NK-92 treated with Interleukin-12 subunit alpha and Interleukin-12 subunit beta, amount 100 ng/mL, for 24 hours (cell line): ENCODE measurements around the gene ARMC6.
"Not testable (repeated sequence)": the region's sequence is repeated elsewhere in the genome, so short reads cannot be mapped to it uniquely, and the experiment has no call there.

Experiments
- DNase-seq: peaks from one replicate; lab custom pipeline; 2025; lab: John Stamatoyannopoulos, UW

ARMC6 gene

GRCh38 chr19:19022380-19022961 lies 10.9 kb upstream of the ARMC6 start:
- DNase-seq = no peak

- DNase-seq = not testable (repeated sequence)
These were observed 10.0 kb upstream of the ARMC6 start for GRCh38 chr19:19023376-19023775.

GRCh38 chr19:19025861-19026260 lies 7.5 kb upstream of the ARMC6 start:
- DNase-seq = no peak

DNA sequence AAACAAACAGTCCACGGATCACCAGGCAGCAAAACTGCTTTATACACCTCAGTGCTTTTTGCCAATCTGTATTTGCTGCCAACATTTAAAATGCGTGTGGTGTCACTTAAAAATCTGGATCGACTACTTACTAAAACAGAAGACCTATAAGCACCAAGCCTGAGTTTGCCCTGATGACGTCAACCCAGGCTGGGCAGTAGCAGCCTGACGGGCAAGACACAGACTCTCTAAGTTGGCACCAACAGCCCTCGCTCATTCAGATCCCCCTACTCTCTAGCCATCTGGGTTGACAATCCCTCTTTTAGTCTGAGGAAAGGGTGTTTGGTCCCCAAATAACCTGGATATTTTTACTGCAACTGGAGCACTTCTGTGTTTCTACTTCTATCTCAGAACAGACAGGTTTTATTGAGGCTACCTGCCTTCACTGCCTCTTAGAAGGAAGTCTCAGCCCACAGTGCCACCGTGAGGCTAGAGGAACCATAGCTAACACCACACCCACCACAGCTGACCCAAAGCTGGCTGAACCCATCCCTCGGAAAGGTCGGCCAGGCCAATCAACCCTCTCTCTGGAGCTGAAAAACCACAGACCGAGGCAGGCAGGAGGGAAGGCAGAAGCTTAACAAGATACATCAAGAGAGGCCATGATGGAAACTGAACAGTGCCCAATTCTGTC lies 7.0 kb upstream of the ARMC6 start:
- DNase-seq = no peak

DNA sequence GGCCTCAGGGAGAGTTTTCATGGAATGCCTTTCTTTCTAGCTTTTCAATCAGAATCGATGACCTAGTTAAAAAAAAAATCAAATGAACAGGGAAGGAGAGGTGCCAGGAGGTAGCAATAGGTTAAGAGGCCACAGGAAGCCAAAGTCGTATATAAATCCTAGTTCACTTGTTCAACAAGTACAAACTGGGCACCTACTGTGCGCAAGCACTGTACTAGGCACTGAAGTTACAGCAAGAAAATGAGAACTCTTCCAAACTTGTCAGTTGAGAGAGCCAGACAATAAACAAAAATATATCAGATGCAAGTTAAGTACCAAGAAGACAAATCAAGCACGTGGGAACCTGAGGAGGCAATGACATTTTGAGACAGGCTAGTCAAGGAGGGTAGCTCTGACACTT lies 6.2 kb upstream of the ARMC6 start:
- DNase-seq = no peak

GRCh38 chr19:19028526-19028925 lies 4.9 kb upstream of the ARMC6 start:
- no peak for DNase-seq

GRCh38 chr19:19031891-19032290 lies 1.5 kb upstream of the ARMC6 start:
- no peak for DNase-seq

- peak; percentile 64 for DNase-seq
These were observed 805 bp upstream of the ARMC6 start for GRCh38 chr19:19032420-19033175.

DNA sequence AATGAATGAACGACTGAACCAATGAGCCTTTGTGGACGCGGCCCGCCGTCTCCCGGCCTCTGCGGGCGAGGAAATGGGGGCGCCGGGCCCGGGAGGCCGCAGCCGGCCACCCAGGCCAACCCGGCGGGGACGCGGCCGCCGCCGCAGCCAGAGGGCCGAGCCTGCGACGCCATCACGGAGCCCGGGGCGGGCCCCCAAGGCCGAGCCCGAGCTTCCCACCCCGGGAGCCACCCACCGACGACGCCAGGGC lies 302 bp upstream of the ARMC6 start:
- peak; percentile 60 for DNase-seq

- DNase-seq = peak; percentile 76
These were observed 811 bp downstream of the ARMC6 start for GRCh38 chr19:19034204-19034624.

DNA sequence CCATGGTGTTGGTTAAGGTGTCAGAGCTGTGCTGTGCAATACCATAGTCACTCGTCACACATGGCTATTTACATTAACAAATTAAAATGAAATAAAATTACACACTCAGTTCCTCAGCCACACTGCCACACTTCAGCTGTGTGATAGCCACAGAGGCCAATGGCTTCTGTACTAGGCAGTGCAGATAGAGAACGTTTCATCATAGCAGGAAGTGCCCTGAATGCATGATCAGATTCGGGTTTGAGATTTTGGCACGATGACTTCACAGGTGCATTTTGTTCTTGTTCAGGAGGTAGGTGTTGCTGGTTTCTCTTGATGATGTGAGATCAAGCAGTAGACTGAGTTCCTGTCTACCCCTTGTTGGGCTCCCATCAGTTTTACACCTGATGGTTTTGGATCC lies 6.5 kb downstream of the ARMC6 start:
- DNase-seq = peak; percentile 47

DNA sequence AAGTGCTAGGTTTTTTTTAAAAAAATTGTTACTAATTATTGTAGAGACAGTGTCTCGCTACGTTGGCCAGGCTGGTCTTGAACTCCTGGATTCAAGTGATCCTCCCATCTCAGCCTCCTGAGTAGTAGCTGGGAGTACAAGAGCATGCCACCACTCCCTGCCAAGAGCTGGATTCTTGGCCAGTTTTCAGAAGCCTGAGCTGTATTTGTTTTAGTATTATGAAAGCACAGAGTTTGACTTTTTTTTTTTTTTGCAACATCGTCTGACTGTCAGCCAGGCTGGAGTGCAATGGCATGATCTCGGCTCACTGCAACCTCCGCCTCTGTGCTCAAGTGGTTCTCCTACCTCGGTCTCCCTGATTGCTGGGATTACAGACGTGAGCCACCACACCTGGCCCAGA lies 7.0 kb downstream of the ARMC6 start:
- DNase-seq = no peak

DNA sequence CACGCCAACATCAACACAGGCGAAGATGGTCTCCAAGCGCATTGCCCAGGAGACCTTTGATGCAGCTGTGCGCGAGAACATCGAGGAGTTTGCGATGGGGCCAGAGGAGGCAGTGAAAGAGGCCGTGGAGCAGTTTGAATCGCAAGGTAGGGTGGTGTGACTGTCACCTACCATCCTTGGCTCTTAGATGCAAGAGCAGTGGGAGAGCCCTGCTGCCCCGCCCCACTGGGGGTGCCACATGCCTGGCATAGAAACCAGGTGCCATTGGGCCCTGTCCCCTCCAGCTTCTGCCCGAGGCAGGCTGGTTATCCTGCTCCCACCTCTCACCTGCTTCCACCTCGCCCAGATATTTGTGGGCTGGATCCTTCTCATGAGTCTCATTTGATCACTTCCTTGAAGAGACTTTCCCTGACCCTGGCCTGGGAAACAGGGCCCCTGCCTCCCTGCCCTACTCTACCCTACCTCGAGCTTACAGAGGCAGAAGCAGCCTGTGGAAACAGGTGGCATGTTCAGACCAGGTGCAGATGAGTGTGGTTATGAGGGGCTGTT lies 9.4 kb downstream of the ARMC6 start:
- no peak for DNase-seq

DNA sequence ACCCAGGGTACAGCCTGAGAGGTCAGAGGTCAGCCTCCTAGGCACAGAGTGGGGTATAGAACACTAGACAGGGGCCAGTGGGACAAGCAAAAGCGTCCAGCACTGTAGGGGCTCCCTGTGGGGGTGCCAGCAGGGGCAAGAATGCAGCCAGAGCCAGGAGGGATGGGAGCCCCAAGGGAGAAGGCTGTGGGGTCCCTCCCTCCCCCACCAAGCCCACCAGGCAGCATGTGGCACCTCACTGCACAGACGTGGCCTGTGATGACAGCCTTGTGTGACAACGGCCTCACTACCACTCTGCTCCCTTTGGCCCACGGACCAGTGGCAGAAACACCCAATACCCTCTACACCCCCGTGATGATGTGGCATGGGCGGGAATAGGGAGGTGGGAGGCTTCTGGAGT lies 10.1 kb downstream of the ARMC6 start:
- DNase-seq = no peak

DNA sequence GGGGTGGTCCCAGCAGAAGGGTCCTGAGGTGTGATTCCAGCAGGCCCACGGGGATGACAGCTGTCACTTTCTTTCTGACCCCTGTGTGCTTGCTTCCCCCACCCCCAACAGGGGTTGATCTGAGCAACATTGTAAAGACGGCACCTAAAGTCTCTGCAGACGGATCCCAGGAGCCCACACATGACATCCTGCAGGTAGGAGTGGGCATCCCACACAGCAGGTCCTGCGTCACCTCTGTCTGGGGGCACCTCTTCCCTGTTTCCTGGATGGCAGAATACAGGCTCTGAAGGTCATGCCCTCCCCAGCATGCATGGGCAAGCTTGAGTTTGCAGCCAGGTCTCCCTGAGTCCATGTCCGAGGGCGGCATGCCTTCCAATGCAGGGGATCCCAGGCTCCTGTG lies 10.5 kb downstream of the ARMC6 start:
- no peak for DNase-seq

DNA sequence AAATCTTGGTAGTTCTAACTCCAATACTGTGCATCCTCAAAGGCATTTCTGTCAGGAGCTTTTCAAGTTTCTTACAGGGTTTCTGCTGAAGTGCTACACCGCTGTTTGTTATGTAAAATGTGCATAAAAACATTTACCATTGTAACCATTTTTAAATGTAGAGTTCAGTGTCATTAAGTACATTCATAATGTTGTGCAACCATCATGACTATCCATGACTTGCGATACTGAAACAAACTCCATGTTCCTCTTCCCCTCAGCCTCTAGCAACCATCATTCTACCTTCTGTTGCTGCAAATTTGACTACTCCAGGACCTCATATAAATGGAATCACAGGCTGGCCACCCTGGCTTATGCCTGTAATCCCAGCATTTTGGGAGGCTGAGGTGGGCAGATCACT lies 16.0 kb downstream of the ARMC6 start:
- DNase-seq = no peak

- DNase-seq = no peak
These were observed 16.7 kb downstream of the ARMC6 start for GRCh38 chr19:19050104-19050503.

GRCh38 chr19:19050731-19051130 lies 17.3 kb downstream of the ARMC6 start:
- DNase-seq = no peak

DNA sequence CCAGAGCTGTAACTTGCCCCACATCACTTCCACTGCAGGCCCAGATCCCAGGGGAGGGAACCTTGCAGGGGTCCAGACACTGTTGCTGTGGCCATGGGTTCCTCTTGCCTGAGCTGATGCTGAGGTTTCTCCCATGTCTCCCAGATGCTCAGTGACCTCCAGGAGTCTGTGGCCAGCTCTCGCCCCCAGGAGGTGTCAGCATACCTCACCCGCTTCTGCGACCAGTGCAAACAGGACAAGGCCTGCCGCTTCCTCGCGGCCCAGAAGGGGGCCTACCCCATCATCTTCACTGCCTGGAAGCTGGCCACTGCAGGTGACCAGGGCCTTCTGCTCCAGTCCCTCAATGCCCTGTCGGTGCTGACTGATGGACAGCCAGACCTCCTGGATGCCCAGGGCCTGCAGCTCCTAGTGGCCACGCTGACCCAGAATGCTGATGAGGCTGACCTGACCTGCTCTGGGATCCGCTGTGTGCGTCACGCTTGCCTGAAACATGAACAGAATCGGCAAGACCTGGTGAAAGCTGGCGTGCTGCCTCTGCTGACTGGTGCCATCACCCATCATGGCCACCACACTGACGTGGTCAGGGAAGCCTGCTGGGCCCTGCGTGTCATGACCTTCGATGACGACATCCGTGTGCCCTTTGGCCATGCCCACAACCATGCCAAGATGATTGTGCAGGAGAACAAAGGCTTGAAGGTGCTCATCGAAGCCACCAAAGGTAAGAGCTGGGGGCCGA lies 18.2 kb downstream of the ARMC6 start:
- DNase-seq = no peak

DNA sequence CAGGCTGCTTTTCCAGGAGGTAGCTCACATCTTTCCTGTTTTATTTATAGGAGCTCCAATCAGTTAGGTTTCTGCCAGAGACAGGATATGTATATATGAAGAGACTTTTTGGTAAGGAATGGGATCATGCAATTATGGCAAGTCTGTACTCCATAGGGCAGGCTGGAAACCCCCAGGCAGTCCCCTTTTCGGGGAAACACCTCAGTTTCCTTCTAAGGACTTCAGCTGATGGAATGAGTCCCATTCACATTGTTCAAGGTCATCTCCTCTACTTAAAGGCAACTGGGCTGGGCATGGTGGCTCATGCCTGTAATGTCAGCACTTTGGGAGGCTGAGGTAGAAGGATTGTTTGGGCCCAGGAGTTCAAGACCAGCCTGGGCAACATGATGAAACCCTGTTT lies 19.5 kb downstream of the ARMC6 start:
- DNase-seq = no peak

GRCh38 chr19:19053508-19054314 lies 20.3 kb downstream of the ARMC6 start:
- no peak for DNase-seq
